ENCODE measurements around the gene RNH1. TPM values are rescaled to one million over a fixed set of nuclear protein-coding genes. Genes with fewer than 3 reads are reported as not detected.

The RNH1 gene
- total RNA-seq, 1 experiment from 2014 or later, result 180 TPM

GRCh38 chr11:454801-455565 is 52.1 kb downstream of the RNH1 start:
- no peak for DNase-seq (ENCODE audit: low read depth, low spot score)
- in situ Hi-C loops (cut with HindIII; ENCODE audit: low pct_unique_long_range_greater_than_20kb, low sequenced_read_pairs), result no loop called here

- in situ Hi-C loops (cut with HindIII; ENCODE audit: low pct_unique_long_range_greater_than_20kb, low sequenced_read_pairs), result no loop called here
- no peak for DNase-seq (ENCODE audit: low read depth, low spot score)
Measured at GRCh38 chr11:454043-454442, 53.0 kb downstream of the RNH1 start.

- no peak for DNase-seq (ENCODE audit: low read depth, low spot score)
- in situ Hi-C loops (cut with HindIII; ENCODE audit: low pct_unique_long_range_greater_than_20kb, low sequenced_read_pairs), result no loop called here
Measured at GRCh38 chr11:453564-453963, 53.5 kb downstream of the RNH1 start.

- no peak for DNase-seq (ENCODE audit: low read depth, low spot score)
- in situ Hi-C loops (cut with HindIII; ENCODE audit: low pct_unique_long_range_greater_than_20kb, low sequenced_read_pairs), result no loop called here
Measured at GRCh38 chr11:452916-453527, 54.0 kb downstream of the RNH1 start.

GRCh38 chr11:452203-452744 is 54.8 kb downstream of the RNH1 start:
- in situ Hi-C loops (cut with HindIII; ENCODE audit: low pct_unique_long_range_greater_than_20kb, low sequenced_read_pairs), result no loop called here

GRCh38 chr11:451738-452137 is 55.3 kb downstream of the RNH1 start:
- in situ Hi-C loops (cut with HindIII; ENCODE audit: low pct_unique_long_range_greater_than_20kb, low sequenced_read_pairs), result no loop called here
- DNase-seq (ENCODE audit: low read depth, low spot score), result no peak

More at GRCh38 chr11:452203-452744, 54.8 kb downstream of the RNH1 start:
- no peak for DNase-seq (ENCODE audit: low read depth, low spot score)

GRCh38 chr11:450809-451451 is 56.1 kb downstream of the RNH1 start:
- peak; percentile 48 for DNase-seq (ENCODE audit: low read depth, low spot score)
- in situ Hi-C loops (cut with HindIII; ENCODE audit: low pct_unique_long_range_greater_than_20kb, low sequenced_read_pairs), result no loop called here

- peak; percentile 95 for DNase-seq (ENCODE audit: low read depth, low spot score)
- in situ Hi-C loops (cut with HindIII; ENCODE audit: low pct_unique_long_range_greater_than_20kb, low sequenced_read_pairs), result no loop called here
Measured at GRCh38 chr11:449889-450808, 56.9 kb downstream of the RNH1 start, which contains the start of gene PTDSS2. Gene PTDSS2, plus strand, starts transcription at chr11:450279. Its CDS starts 177 bp downstream, at chr11:450456.

GRCh38 chr11:447923-448731 is 58.9 kb downstream of the RNH1 start:
- DNase-seq (ENCODE audit: low read depth, low spot score), result peak; percentile 93
- in situ Hi-C loops (cut with HindIII; ENCODE audit: low pct_unique_long_range_greater_than_20kb, low sequenced_read_pairs), result no loop called here

- in situ Hi-C loops (cut with HindIII; ENCODE audit: low pct_unique_long_range_greater_than_20kb, low sequenced_read_pairs), result no loop called here
- no peak for DNase-seq (ENCODE audit: low read depth, low spot score)
Measured at GRCh38 chr11:446891-447290, 60.2 kb downstream of the RNH1 start.

GRCh38 chr11:445765-446588 is 61.1 kb downstream of the RNH1 start:
- no peak for DNase-seq (ENCODE audit: low read depth, low spot score)
- in situ Hi-C loops (cut with HindIII; ENCODE audit: low pct_unique_long_range_greater_than_20kb, low sequenced_read_pairs), result no loop called here

Other genes starting within 250 kb of the RNH1 start
- 0.11 TPM in 1 of 2 replicates, not detected in the other for gene NLRP6, start 228.8 kb downstream of the RNH1 start, total RNA-seq (2014; rRNA removed; shearing (Covaris generic))
- 12.6 and 14.9 TPM in 2 replicates for gene PGGHG, start 218.1 kb downstream of the RNH1 start, total RNA-seq (2014; rRNA removed; shearing (Covaris generic))
- not detected in 2 replicates for gene IFITM5, start 207.7 kb downstream of the RNH1 start, total RNA-seq (2014; rRNA removed; shearing (Covaris generic))
- gene IFITM2, start 199.4 kb downstream of the RNH1 start, total RNA-seq (2014; rRNA removed; shearing (Covaris generic)), result 4.2 and 8.0 TPM in 2 replicates
- gene IFITM1, start 193.2 kb downstream of the RNH1 start, total RNA-seq (2014; rRNA removed; shearing (Covaris generic)), result 0.32 and 0.79 TPM in 2 replicates
- gene IFITM3, start 186.4 kb downstream of the RNH1 start, total RNA-seq (2014; rRNA removed; shearing (Covaris generic)), result 30.3 and 40.0 TPM in 2 replicates
- gene B4GALNT4, start 137.7 kb downstream of the RNH1 start, total RNA-seq (2014; rRNA removed; shearing (Covaris generic)), result 1.1 and 1.4 TPM in 2 replicates
- gene PKP3, start 113.0 kb downstream of the RNH1 start, total RNA-seq (2014; rRNA removed; shearing (Covaris generic)), result not detected in 2 replicates
- gene SIGIRR, start 92.2 kb downstream of the RNH1 start, total RNA-seq (2014; rRNA removed; shearing (Covaris generic)), result 23.4 and 25.6 TPM in 2 replicates
- not detected in 2 replicates for gene ANO9, start 65.2 kb downstream of the RNH1 start, total RNA-seq (2014; rRNA removed; shearing (Covaris generic))
- 41.7 and 45.6 TPM in 2 replicates for gene PTDSS2, start 57.0 kb downstream of the RNH1 start, total RNA-seq (2014; rRNA removed; shearing (Covaris generic))
- 48.3 and 55.6 TPM in 2 replicates for gene HRAS, start 28.3 kb upstream of the RNH1 start, total RNA-seq (2014; rRNA removed; shearing (Covaris generic))
- 0.11 and 0.13 TPM in 2 replicates for gene LRRC56, start 30.3 kb upstream of the RNH1 start, total RNA-seq (2014; rRNA removed; shearing (Covaris generic))
- gene LMNTD2, start 53.5 kb upstream of the RNH1 start, total RNA-seq (2014; rRNA removed; shearing (Covaris generic)), result 1.8 and 2.1 TPM in 2 replicates
- gene RASSF7, start 53.7 kb upstream of the RNH1 start, total RNA-seq (2014; rRNA removed; shearing (Covaris generic)), result 7.8 and 8.0 TPM in 2 replicates
- gene PHRF1, start 69.2 kb upstream of the RNH1 start, total RNA-seq (2014; rRNA removed; shearing (Covaris generic)), result 22.0 and 22.6 TPM in 2 replicates
- gene IRF7, start 108.7 kb upstream of the RNH1 start, total RNA-seq (2014; rRNA removed; shearing (Covaris generic)), result 3.5 and 3.7 TPM in 2 replicates
- gene CDHR5, start 117.7 kb upstream of the RNH1 start, total RNA-seq (2014; rRNA removed; shearing (Covaris generic)), result not detected in 2 replicates
- gene SCT, start 119.9 kb upstream of the RNH1 start, total RNA-seq (2014; rRNA removed; shearing (Covaris generic)), result not detected in 2 replicates
- gene DRD4, start 130.0 kb upstream of the RNH1 start, total RNA-seq (2014; rRNA removed; shearing (Covaris generic)), result not detected in 2 replicates
- 26.1 and 33.8 TPM in 2 replicates for gene DEAF1, start 188.0 kb upstream of the RNH1 start, total RNA-seq (2014; rRNA removed; shearing (Covaris generic))
- 6.5 and 10.8 TPM in 2 replicates for gene TMEM80, start 188.6 kb upstream of the RNH1 start, total RNA-seq (2014; rRNA removed; shearing (Covaris generic))
- gene EPS8L2, start 199.0 kb upstream of the RNH1 start, total RNA-seq (2014; rRNA removed; shearing (Covaris generic)), result 0.61 and 3.0 TPM in 2 replicates
- 206 and 219 TPM in 2 replicates for gene TALDO1, start 240.2 kb upstream of the RNH1 start, total RNA-seq (2014; rRNA removed; shearing (Covaris generic))